Osteocyte (in vitro differentiated cells): ENCODE measurements around the gene ASB16. TPM values are rescaled to one million over a fixed set of nuclear protein-coding genes. Genes with fewer than 3 reads are reported as not detected.

Source experiments
- DNase-seq: peaks from one replicate; pipeline ENCODE4 v3.0.0; 2021; ENCODE audit warnings: mixed read lengths; ENCODE audit not compliant: unreplicated experiment; ENCODE audit errors: extremely low spot score
- H3K27ac Mint-ChIP-seq: one replicate; pipeline ENCODE4 v1.8.0; 2021; ENCODE audit warnings: mild to moderate bottlenecking, mixed read lengths; ENCODE audit not compliant: unreplicated experiment
- H3K27me3 Mint-ChIP-seq: one replicate; pipeline ENCODE4 v1.8.0; 2021; ENCODE audit warnings: mixed read lengths; ENCODE audit not compliant: unreplicated experiment
- H3K36me3 Mint-ChIP-seq: one replicate; pipeline ENCODE4 v1.8.0; 2021; ENCODE audit warnings: mixed read lengths; ENCODE audit not compliant: unreplicated experiment
- H3K4me1 Mint-ChIP-seq: one replicate; pipeline ENCODE4 v1.8.0; 2021; ENCODE audit warnings: mixed read lengths; ENCODE audit not compliant: unreplicated experiment
- H3K4me3 Mint-ChIP-seq: one replicate; pipeline ENCODE4 v1.8.0; 2021; ENCODE audit warnings: mild to moderate bottlenecking, moderate library complexity, mixed read lengths; ENCODE audit not compliant: unreplicated experiment
- H3K9me3 Mint-ChIP-seq: one replicate; pipeline ENCODE4 v1.8.0; 2021; ENCODE audit warnings: mixed read lengths; ENCODE audit not compliant: unreplicated experiment
- total RNA-seq: library from RNA; stranded (reverse); gene quantifications from 2 replicates; pipeline ENCODE4 v1.2.1, GENCODE V29; 2021
- TF ChIP-seq, protein P1 (sequence below): fragments of 200-600 bp; sonication (generic); IDR thresholded peaks from 2 replicates; pipeline ENCODE4 v1.5.0; 2021; ENCODE audit warnings: antibody characterized with exemption, mild to moderate bottlenecking, moderate library complexity

The ASB16 gene
- total RNA-seq, 1 donor from 2014 or later, result not detected

DNA sequence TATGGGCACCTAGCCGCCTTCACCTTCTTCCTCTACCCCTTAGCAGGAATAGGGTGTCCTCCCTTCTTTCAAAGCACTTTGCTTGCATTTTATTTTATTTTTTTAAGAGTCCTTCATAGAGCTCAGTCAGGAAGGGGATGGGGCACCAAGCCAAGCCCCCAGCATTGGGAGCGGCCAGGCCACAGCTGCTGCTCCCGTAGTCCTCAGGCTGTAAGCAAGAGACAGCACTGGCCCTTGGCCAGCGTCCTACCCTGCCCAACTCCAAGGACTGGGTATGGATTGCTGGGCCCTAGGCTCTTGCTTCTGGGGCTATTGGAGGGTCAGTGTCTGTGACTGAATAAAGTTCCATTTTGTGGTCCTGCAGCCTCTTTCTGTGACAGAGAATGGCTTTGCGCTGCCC lies 20.9 kb downstream of the ASB16 start:
- Mint-ChIP-seq H3K36me3 (peaks cover 19% of the 10 kb centered on the region), H3K27me3 (no peaks in the 10 kb centered on the region), H3K4me3 (no peak overlapping the region)

DNA sequence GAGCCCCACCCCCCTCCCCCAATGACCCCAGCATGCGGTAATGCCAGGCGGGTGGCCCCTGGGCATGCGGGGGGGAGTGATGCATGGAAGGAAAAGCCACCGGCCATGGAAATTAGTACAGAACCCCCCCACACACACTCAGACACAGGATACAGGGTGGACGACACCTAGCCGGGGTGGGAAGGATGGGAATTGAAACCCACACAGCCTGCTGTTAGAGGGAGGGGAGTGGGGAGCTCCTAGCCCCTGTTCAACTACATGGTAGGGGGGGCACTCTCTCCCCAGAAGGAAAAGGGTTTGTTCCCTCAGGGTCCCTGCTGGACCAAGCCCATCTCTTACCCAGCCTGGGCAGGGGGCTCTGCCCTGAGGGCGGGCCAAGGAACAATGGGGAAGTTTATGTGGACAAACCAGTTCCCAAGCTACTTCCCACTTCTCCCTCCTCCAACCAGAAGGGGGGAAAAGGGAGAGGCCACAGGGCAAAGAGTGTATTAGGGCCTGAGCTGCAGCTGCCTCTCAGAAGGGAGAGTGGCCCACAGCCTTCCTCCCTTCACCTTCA lies 21.5 kb downstream of the ASB16 start:
- Mint-ChIP-seq H3K27ac (no peak overlapping the region), H3K9me3 (no peaks in the 10 kb centered on the region), H3K27me3 (no peaks in the 10 kb centered on the region), H3K4me3 (no peak overlapping the region), H3K4me1 (peaks cover 18% of the 10 kb centered on the region), H3K36me3 (peaks cover 20% of the 10 kb centered on the region)
- no peak for DNase-seq
- TF ChIP-seq, protein P1, sequence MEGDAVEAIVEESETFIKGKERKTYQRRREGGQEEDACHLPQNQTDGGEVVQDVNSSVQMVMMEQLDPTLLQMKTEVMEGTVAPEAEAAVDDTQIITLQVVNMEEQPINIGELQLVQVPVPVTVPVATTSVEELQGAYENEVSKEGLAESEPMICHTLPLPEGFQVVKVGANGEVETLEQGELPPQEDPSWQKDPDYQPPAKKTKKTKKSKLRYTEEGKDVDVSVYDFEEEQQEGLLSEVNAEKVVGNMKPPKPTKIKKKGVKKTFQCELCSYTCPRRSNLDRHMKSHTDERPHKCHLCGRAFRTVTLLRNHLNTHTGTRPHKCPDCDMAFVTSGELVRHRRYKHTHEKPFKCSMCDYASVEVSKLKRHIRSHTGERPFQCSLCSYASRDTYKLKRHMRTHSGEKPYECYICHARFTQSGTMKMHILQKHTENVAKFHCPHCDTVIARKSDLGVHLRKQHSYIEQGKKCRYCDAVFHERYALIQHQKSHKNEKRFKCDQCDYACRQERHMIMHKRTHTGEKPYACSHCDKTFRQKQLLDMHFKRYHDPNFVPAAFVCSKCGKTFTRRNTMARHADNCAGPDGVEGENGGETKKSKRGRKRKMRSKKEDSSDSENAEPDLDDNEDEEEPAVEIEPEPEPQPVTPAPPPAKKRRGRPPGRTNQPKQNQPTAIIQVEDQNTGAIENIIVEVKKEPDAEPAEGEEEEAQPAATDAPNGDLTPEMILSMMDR, result no peak

More for the DNA sequence above, 20.9 kb downstream of the ASB16 start:
- Mint-ChIP-seq H3K9me3 (no peaks in the 10 kb centered on the region), H3K4me1 (peaks cover 17% of the 10 kb centered on the region), H3K27ac (peak overlapping the region; percentile 53)
- no peak for DNase-seq
- TF ChIP-seq, protein P1, result no peak

DNA sequence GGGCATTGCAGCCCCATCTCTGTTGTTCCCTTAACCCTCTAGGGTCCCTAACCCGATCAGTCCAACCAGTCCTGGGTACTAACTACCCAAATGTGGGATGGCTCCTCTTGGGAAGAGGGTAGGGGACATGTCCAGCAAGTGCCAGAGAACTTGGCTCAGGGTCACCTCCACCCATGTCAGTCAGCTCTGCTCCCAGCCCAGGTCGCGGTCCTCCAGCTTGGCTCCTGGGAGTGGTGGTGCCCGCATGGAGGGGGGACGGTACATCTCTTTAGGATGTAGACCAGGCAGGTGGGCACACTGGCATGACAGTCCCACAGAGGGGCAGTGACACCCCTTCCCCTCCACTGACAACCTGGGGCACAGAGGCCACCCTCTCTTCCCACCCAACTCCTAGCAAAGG lies 22.2 kb downstream of the ASB16 start:
- Mint-ChIP-seq H3K36me3 (peaks cover 20% of the 10 kb centered on the region), H3K27me3 (no peaks in the 10 kb centered on the region), H3K4me1 (peaks cover 19% of the 10 kb centered on the region)

DNA sequence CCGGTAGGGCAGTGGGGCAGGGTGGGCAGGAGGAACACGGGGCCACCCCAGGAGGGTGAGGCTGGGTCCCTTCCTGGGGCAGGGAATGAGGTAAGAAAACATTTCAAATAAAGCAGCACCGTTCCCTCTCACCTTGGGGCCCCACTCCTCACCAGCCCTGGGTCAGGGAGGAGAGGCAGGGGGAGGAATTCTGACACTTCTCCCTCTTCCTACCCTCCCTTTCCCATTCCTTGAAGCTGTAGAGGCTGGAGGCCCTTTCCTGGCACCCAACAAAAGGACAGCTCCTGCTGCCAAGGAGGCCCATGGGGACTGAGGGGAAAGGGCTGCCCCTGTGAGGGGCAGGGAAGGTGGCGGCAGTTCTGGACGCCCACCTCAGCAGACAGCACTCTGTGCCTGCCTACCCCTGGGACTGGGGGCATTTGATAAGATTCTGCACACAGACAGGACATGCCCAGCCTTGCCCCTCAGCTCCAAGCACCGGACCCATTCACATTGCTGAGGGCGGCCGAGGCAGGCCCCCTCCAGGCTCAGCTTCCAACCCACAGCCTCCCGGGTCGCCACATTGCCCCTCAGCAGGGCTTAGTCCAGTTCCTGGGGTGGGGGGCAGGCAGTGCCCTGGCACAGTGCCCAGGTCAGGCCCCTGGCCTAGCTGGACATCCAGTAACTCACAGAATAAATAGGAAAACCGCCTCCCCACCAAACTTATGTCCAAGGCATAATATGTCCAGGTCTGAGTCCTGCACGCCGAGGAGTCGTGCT lies 23.0 kb downstream of the ASB16 start:
- Mint-ChIP-seq H3K4me1 (peaks cover 18% of the 10 kb centered on the region), H3K27ac (peak overlapping the region; percentile 34), H3K27me3 (no peaks in the 10 kb centered on the region), H3K36me3 (peaks cover 20% of the 10 kb centered on the region), H3K9me3 (no peaks in the 10 kb centered on the region), H3K4me3 (no peak overlapping the region)
- DNase-seq, result no peak
- TF ChIP-seq, protein P1, result no peak

More for the DNA sequence above, 22.2 kb downstream of the ASB16 start:
- Mint-ChIP-seq H3K4me3 (no peak overlapping the region), H3K27ac (peak overlapping the region; percentile 52), H3K9me3 (no peaks in the 10 kb centered on the region)
- TF ChIP-seq, protein P1, result no peak
- DNase-seq, result no peak

DNA sequence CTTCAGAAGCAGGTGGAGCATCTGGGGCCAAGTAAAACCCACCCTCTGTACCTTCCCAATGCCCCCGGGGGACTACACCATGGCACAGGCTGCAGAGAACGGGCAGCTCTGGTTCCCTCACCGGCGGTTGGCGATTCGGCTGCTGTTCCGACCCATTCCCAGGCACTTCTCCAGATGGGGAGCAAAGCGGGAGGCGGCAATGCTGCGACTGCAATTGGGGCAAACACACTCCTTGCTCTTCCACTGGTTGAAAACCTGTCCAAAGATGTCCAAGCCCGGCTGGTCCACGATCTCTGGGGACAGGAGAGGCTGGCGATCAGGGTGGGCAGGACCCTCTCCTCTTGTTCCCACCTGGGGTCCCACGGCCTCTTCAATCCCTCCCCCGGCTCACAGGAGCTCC lies 26.6 kb downstream of the ASB16 start:
- no peak overlapping the region for H3K4me3 Mint-ChIP-seq
- no peaks in the 10 kb centered on the region for H3K27me3 Mint-ChIP-seq
- H3K9me3 Mint-ChIP-seq, result no peaks in the 10 kb centered on the region
- no peak overlapping the region for H3K27ac Mint-ChIP-seq
- peaks cover 22% of the 10 kb centered on the region for H3K4me1 Mint-ChIP-seq
- peaks cover 20% of the 10 kb centered on the region for H3K36me3 Mint-ChIP-seq
- no peak for DNase-seq
- TF ChIP-seq, protein P1, result no peak
